GM06990 (cell line): ENCODE results near the gene LRIT2.

Experiments
- DNase-seq: peaks from one replicate; pipeline ENCODE4 v3.0.0-alpha.2; 2011; ENCODE audit not compliant: insufficient read length; ENCODE audit errors: extremely low read depth
- H3K27me3 ChIP-seq: replicated peaks from 2 replicates; pipeline ENCODE4 v1.6.0; 2011; ENCODE audit warnings: low read length; ENCODE audit not compliant: control insufficient read depth, insufficient read depth
- H3K36me3 ChIP-seq: 2 replicates; pipeline ENCODE4 v1.5.1; 2011; ENCODE audit warnings: low read length; ENCODE audit not compliant: control insufficient read depth, insufficient read depth
- H3K4me3 ChIP-seq: replicated peaks from 2 replicates; pipeline ENCODE4 v1.5.1; 2011; ENCODE audit warnings: low read depth, mild to moderate bottlenecking, control low read depth, low read length
- TF ChIP-seq, protein P1 (sequence below): IDR thresholded peaks from 2 replicates; pipeline ENCODE4 v1.5.1; 2011; ENCODE audit warnings: low read length, control low read depth, mild to moderate bottlenecking, inconsistent platforms; ENCODE audit not compliant: insufficient read depth, poor library complexity, severe bottlenecking

The LRIT2 gene

DNA sequence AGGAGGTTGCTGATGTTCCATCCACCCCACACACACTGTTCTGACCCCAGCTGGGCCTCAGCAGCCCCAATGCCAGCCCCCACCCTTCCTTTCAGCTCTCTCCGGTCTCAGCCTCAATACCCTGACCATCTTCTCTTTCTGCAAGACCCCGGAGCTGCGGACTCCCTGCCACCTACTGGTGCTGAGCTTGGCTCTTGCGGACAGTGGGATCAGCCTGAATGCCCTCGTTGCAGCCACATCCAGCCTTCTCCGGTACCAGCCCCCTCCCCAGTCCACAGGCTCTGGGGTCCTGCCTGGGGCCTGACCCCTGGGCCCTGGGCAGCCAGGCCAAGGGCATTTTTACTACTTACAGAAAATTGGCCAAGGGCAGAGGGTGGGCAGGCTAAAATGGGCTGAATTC is 22.2 kb upstream of the LRIT2 start:
- Histone ChIP-seq H3K36me3 (no peaks in the 10 kb centered on the region), H3K4me3 (no peak overlapping the region), H3K27me3 (no peaks in the 10 kb centered on the region; the same call in 1 of the 2 replicates)
- no peak for DNase-seq
- TF ChIP-seq, protein P1, sequence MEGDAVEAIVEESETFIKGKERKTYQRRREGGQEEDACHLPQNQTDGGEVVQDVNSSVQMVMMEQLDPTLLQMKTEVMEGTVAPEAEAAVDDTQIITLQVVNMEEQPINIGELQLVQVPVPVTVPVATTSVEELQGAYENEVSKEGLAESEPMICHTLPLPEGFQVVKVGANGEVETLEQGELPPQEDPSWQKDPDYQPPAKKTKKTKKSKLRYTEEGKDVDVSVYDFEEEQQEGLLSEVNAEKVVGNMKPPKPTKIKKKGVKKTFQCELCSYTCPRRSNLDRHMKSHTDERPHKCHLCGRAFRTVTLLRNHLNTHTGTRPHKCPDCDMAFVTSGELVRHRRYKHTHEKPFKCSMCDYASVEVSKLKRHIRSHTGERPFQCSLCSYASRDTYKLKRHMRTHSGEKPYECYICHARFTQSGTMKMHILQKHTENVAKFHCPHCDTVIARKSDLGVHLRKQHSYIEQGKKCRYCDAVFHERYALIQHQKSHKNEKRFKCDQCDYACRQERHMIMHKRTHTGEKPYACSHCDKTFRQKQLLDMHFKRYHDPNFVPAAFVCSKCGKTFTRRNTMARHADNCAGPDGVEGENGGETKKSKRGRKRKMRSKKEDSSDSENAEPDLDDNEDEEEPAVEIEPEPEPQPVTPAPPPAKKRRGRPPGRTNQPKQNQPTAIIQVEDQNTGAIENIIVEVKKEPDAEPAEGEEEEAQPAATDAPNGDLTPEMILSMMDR = no peak

DNA sequence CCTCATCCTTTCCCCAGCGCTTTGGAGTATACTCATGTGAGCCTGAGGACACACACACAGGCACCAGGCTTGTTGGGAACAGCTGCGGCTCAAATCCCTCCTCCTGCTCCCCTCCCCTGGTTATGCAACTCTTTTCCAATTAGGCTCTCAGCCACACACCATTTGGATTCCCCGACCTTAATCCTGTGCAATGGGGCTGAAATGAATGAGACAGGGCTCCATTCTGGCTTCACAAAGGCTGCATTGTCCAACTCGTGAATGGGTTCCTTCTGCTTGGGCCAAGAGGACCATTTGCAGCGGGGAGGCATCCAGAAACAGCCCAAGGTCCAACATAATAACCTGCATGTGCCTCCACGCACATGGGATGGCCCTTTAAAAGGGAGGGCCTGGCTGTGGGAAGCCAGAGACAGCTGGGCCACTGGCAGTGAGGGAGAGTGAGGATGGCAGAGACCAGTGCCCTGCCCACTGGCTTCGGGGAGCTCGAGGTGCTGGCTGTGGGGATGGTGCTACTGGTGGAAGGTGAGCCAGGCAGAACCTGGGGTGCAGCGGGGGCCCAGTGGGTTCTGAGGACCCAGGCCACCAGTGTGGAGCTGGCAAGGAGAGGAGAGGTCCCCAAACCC is 19.4 kb upstream of the LRIT2 start, which contains the start of gene RGR:
Gene RGR, plus strand, starts transcription at position 403 of the 620 bp plus-strand sequence. Its CDS starts 38 bp downstream, at position 441.
- Histone ChIP-seq H3K36me3 (no peaks in the 10 kb centered on the region), H3K27me3 (no peaks in the 10 kb centered on the region; the same call in 1 of the 2 replicates), H3K4me3 (no peak within 1 kb of the TSS)
- no peak for DNase-seq
- TF ChIP-seq, protein P1 = no peak

DNA sequence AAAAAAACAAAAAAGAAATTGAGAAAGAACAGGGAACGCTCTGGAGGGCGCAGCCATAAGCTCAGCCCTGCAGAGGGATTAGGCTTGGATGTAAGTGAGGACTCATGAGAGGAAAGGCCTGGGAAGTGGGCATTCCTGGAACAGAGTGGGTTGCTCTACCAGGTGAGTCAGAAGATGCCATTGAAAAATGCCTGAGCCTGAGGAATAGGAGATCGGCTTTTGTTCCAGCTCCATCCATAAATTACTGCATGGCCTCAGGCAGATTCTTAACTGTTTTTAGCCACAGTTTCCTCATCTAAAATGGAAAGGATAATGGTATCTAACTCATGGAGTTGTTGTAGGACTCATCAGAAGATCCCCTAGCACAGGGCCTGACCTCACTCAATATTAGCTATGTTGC is 18.4 kb upstream of the LRIT2 start:
- TF ChIP-seq, protein P1 = no peak
- Histone ChIP-seq H3K27me3 (no peaks in the 10 kb centered on the region; the same call in 1 of the 2 replicates), H3K36me3 (no peaks in the 10 kb centered on the region), H3K4me3 (no peak overlapping the region)
- no peak for DNase-seq

DNA sequence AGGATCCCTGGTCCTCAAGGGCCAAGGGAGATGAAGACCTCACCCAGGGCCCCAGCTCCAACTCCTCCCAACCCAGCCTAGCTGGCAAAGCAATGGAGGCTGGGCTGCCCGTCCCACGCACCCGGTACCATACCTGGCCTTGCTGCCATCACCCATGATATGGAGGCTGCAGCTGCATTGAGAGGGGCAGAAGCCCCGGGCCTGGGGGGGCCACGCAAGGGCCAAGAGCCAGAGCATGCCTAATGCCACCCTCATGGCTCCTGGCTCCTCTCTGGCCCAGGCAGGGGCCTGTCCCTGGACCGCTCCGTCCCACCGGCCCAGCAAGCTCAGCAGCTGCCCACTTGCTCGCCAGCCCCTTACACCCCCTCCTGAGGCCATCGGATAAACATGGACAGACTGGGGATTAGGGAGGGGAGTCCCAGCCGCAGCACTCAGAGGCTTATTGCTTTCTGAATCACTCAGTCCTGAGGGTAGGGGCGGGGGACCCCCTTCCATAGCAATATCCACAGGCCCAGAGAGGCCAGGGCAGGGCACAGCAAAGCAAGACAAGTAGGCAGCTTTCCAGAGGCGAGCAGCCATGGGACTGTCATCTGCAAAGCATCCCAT is 15.9 kb upstream of the LRIT2 start, which contains the start of gene LRIT1:
Gene LRIT1, minus strand, starts transcription at position 362 of the 606 bp plus-strand sequence. Its CDS starts 107 bp downstream, at position 255.
- TF ChIP-seq, protein P1 = no peak
- Histone ChIP-seq H3K4me3 (no peak within 1 kb of the TSS), H3K27me3 (no peaks in the 10 kb centered on the region; the same call in 1 of the 2 replicates), H3K36me3 (no peaks in the 10 kb centered on the region)
- no peak for DNase-seq

DNA sequence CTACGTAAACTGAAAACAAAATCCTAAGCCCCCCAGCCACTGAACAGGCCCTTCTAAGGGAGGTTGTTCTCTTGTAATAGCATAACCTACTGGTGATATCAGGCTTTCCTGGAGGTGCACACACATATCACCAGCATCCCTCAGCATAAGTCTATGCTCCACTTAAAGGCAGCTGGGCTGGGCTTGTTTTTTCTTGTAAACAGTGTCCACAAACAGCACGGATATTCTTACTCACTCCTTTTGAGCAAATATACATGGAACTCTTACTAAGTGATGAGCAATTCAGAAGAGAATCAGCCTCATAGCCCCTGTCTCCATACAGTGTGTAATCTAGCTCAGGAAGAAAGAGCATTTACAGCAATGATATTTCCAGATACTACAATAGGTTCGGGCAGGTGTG is 13.6 kb upstream of the LRIT2 start:
- Histone ChIP-seq H3K27me3 (no peaks in the 10 kb centered on the region; the same call in 1 of the 2 replicates), H3K4me3 (no peak overlapping the region), H3K36me3 (no peaks in the 10 kb centered on the region)
- no peak for DNase-seq
- TF ChIP-seq, protein P1 = no peak
